ENCODE data around the gene NDUFA7.
A peak's percentile ranks its signal among the peaks of the same experiment; 100 is the strongest.

GRCh38 chr19:8342684-8343482 is 21.7 kb upstream of the NDUFA7 start, which contains the start of gene KANK3:
- peak in 1 of 2 donors; percentile 95 for TF ChIP-seq POLR2A (IDR thresholded peaks at IDR 0.05)
- peak in 1 of 12 donors; percentile 10 for TF ChIP-seq CTCF (IDR thresholded peaks at IDR 0.05)

Data from heart left ventricle (tissue), 13 donors.